NCI-H187 treated with DMSO at 0.1 percent for 48 hours (cell line): ENCODE results near the gene CCDC87.
"Not testable (repeated sequence)": the region's sequence is repeated elsewhere in the genome, so short reads cannot be mapped to it uniquely, and the experiment has no call there.

ENCODE experiments used
- DNase-seq: peaks from one replicate; lab custom pipeline; 2025; lab: John Stamatoyannopoulos, UW

CCDC87 gene

GRCh38 chr11:66614073-66614472 is 21.2 kb upstream of the CCDC87 start:
- no peak for DNase-seq

DNA sequence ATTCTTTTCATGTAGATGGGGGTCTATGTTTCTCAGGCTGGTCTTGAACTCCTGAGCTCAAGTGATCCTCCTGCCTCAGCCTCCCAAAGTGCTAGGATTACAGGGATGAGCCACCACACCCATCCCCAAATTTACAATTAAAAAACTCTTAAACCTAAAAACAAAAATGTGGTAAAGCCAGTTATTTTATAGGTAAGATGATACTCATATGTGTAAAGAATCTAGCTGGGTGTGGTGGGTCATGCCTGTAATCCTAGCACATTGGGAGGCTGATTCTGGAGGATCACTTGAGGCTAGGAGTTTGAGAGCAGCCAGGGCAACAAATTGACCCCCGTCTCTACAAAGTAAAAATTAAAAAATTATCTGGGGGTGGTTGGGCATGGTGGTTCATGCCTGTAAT is 19.6 kb upstream of the CCDC87 start:
- DNase-seq: no peak

GRCh38 chr11:66609721-66610617 is 17.1 kb upstream of the CCDC87 start:
- no peak for DNase-seq

DNA sequence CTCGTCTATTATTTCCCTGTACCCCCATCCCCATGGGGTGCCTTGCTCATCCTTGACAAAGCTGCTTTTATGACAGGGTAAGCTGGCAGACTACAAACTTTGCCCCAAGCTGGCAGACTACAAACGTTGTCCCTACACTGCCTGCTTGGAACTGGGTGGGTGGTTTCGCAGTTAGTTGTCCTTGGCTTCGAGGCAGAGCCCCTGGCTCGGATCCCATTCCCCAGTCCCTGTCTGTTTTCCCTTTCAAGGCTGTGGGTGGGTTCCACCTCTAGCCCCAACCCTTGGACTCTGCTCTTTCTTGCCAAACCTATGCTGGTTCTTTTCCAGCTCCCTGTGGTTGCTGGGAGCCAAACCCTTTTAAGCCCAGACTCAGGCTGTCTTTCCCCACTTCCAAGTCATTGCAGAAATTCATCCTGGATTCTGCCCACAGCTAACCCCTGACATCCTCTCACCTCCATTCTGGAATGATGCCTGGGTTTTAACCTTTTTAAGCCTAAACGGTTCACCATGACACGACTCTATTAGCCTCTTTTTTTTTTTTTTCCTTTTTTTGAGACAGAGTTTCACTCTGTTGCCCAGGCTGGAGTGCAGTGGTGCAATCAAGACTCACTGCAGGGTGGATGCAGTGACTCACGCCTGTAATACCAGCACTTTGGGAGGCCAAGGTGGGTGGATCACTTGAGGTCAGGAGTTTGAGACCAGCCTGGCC is 14.4 kb upstream of the CCDC87 start:
- DNase-seq: no peak

GRCh38 chr11:66606608-66607007 is 13.7 kb upstream of the CCDC87 start:
- DNase-seq: not testable (repeated sequence)

- no peak for DNase-seq
Observed at GRCh38 chr11:66604155-66604554, 11.3 kb upstream of the CCDC87 start.

- DNase-seq: no peak
Observed at GRCh38 chr11:66603072-66603471, 10.2 kb upstream of the CCDC87 start.

DNA sequence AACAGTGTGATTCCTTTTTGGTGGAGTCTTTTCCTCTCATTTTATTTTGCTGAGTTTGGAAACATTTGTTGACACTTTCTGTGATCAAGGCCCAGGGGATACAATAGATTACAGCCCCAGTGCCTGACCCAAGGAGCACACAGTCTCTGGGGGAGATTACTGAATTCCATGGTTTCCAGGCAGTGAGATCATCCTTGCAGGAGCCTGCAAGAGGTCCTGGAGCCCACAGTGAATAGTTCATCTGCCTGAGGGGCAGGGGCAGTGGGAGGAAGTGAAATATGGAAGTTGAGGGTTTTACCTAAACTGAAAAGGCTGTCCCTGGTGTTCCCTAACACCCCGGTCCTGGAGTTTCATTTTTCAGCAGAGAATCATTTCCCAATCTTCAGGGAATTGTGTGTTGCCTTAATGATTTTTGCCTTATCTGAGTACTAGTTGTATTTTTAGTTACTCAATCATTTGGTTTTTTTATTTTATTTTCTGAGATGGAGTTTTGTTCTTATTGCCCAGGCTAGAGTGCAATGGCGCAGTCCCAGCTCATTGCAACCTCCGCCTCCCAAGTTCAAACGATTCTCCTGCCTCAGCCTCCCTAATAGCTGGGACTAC is 7.9 kb upstream of the CCDC87 start:
- DNase-seq: no peak

DNA sequence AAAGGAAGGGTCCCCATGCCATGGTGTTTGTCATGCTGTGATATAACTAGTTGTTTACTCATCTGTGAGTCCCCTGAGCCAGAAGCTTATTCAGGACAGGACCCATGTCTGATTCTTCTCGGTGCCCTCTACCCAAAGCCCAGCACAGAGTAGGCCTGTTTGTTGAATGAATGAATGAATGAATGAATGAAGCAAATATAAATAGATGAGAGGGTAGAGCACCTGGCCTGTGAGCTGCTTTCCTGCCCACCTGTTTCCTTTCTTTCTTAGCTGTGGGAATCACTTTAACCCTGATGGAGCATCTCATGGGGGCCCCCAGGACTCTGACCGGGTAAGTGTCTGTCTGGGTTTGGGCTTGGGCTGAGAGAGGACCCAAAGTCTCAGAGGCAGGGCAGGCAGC is 7.4 kb upstream of the CCDC87 start:
- DNase-seq: no peak

DNA sequence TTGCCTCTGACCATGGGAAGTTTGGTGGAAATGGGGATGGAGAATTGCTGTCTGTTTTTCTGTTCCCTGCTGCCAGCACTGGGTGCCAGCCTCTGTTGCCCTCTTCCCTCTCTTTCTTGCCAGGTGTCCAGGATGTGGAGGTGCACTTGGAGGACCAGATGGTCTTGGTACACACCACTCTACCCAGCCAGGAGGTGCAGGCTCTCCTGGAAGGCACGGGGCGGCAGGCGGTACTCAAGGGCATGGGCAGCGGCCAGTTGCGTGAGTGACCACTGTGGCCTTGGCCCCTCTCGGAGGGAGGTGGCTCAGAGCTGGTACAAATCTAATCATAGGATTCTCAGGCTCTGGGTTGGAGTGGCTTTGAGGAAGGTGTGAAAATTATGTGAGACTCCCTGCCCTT is 6.1 kb upstream of the CCDC87 start:
- DNase-seq: no peak

DNA sequence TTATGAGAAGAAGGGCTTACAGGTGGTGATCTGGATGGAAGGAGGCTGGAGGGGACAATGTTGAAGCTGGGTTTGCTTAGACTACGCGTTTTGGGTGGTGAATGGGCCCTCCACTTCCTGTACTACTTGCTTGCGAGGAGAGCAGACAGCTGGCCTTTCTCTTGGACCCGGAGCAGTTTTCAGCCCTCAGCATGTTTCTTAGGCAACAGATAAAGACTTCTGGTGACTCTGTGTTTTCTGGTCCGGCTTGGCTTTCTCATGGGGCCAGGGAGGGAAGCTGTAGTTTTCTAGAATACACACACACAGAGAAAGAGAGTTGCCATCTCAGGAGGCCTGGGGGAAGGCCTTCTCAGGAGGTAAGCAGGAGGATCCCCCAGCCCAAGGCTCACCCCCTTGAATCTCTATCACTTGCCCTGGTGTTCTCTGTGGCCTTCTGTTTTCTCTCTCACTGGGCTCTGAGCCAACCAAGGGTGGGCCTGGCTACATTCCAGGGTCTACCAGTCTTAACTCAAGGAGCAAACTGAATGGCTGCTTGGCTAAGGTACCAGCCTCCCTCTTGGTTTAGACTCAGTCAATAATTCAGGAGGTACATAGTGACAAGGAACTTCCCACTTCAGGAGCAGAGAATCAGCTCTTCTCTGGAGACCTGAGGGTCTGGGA is 2.5 kb upstream of the CCDC87 start:
- no peak for DNase-seq

DNA sequence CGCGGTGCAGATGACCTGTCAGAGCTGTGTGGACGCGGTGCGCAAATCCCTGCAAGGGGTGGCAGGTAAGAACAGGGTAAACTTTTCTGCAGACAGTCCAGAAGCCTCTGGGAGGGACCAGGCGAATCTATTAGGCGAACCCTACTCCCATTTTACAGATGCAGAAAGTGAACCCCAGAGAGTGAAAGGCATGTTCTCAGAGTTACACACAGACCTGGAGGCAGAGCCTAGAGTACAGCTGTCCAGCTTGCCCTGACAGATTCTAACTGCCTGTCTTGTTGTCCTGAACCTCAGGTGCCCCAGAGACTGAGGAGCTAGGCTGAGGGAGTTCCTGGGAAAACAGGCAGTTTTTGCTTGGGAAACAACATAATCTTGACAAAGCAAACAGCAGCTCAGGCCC is 787 bp upstream of the CCDC87 start:
- no peak for DNase-seq

DNA sequence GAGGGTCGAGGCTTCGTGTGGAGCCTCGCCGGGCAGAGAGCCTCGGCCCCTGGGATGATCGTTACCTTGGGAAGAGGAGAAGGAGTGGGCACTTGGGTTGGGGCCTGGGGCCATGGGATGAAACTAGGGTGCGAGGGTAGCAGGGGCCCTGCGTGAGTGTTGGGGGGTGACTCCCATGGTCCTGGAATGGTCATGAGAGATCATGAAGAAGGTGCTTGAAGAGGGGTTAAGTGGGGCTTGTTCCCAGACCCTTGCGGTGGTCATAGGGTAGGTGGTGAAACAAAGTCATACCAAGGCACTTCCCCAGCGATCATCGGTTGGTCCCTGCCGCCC is 406 bp upstream of the CCDC87 start:
- no peak for DNase-seq

DNA sequence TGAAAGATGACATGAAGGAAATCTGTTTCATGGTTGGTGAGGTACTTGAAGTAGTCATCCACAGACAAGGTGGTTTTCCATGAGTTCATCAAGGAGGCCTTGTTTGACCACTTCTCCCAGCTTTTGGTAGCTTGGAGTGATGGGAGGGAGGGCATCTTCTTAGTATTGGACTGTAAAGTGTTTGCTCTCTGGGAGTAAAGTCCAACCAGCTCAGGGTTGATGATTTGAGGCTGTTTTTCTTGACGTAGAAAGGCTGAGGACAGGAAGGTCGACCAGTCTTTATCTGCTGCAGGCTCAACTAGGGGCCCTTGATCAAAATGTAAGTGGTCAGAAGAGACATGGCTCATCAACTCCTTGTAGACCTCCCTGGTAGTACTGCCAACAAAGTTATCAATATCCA is 1.7 kb downstream of the CCDC87 start:
- no peak for DNase-seq

GRCh38 chr11:66589996-66590675 is 2.7 kb downstream of the CCDC87 start:
- DNase-seq: no peak

- DNase-seq: not testable (repeated sequence)
Observed at GRCh38 chr11:66589315-66589714, 3.5 kb downstream of the CCDC87 start.

DNA sequence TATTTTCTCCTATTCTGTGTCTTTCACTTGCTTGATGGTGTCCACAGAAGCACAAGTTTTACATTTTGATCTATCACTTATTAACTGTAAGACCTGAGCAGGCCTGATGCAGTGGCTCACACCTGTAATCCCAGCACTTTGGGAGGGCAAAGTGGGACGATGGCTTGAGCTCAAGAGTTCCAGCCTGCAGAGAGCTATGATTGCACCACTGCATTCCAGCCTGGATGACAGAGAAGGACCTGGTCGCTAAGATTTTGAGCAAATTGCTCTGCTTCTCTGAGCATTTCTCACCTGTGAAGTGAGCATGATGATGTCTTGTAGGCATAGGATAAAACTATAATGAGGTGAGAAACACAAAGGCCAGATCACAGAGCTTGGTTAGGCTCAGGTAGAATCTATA is 6.7 kb downstream of the CCDC87 start:
- DNase-seq: no peak

DNA sequence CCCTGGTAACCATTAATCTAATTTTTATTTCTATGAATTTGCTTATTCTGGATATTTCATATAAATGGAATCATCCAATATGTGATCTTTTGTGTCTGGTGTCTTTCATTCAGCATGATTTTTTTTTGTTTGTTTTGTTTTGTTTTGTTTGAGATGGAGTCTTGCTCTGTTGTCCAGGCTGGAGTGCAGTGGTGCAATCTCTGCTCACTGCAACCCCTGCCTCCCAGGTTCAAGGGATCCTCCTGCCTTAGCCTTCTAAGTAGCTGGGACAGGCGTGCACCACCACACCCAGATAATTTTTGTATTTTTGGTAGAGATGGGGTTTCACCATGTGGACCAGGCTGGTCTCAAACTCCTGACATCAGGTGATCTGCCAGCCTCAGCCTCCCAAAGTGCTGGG is 7.4 kb downstream of the CCDC87 start:
- DNase-seq: not testable (repeated sequence)

GRCh38 chr11:66582565-66583147 is 10.2 kb downstream of the CCDC87 start:
- DNase-seq: not testable (repeated sequence)

DNA sequence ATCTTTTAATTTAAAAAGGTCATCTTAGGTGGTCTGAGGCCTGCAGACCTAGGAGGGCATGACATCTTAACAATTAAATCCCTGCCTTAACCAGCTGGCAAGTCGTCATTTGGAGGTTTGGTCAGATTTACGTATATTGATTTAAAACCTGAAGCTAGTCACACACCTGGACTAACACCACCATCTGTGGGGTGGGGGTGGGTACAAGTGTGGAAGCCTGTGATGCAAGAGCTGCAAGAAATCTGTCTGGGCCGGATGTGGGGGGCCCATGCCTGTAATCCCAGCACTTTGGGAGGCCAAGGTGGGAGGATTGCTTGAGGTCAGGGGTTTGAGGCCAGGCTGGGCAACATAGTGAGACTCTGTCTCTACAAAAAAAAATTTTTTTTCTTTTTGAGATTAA is 11.6 kb downstream of the CCDC87 start:
- DNase-seq: no peak

DNA sequence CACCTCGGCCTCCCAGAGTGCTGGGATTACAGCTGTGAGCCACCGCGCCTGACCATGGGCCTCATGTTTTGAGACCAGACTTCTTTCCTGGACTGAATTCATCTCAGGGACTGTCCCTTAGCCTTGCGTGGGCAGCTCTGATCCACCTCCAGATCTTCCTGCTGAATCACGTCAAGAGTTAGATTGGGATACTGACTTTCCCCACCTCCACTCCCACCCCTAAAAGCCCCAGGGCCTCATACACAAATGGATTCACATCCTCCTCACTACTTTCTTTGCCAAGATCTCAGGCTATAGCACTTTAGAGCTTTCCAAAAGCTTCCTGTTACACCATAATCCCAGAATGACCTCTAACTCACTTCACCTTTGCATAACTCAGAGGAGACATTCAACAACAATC is 12.1 kb downstream of the CCDC87 start:
- DNase-seq: no peak
